ENCODE data around the gene ASB3.

The ASB3 gene

DNA sequence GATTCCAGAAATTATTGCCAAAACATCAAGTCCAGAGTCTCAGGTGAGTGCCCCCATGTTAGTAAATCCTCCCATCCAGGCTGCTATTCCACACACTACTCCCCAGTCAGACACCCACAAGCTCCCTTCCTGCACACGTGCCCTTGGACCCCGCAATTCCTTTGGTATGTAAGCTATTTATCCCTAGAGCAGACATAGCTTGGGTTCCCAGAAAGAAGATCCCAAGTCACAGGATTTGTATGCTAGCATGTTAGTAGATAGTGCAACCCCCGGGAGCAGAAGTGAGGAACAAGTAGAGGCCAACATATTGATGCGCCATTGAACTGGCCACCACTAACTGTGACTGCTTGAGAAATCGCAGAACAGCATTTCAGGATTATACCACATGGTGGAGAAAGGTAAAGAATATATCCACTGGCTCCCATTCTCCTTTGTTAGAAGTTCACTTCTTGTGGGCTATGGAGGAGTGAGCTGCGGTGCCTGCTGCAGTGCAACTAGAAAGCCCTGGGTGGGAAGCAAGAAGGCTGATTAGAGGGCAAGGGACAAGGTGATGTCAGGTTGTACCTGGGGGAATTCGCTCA, 156.6 kb downstream of the ASB3 start:
- DNase-seq (ENCODE audit: insufficient read length, low spot score) (no peak), FAIRE-seq (no peak)
- TF ChIP-seq, protein P1, sequence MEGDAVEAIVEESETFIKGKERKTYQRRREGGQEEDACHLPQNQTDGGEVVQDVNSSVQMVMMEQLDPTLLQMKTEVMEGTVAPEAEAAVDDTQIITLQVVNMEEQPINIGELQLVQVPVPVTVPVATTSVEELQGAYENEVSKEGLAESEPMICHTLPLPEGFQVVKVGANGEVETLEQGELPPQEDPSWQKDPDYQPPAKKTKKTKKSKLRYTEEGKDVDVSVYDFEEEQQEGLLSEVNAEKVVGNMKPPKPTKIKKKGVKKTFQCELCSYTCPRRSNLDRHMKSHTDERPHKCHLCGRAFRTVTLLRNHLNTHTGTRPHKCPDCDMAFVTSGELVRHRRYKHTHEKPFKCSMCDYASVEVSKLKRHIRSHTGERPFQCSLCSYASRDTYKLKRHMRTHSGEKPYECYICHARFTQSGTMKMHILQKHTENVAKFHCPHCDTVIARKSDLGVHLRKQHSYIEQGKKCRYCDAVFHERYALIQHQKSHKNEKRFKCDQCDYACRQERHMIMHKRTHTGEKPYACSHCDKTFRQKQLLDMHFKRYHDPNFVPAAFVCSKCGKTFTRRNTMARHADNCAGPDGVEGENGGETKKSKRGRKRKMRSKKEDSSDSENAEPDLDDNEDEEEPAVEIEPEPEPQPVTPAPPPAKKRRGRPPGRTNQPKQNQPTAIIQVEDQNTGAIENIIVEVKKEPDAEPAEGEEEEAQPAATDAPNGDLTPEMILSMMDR (IDR thresholded peaks at IDR 0.05; ENCODE audit: insufficient read depth, missing control alignments): no peak

DNA sequence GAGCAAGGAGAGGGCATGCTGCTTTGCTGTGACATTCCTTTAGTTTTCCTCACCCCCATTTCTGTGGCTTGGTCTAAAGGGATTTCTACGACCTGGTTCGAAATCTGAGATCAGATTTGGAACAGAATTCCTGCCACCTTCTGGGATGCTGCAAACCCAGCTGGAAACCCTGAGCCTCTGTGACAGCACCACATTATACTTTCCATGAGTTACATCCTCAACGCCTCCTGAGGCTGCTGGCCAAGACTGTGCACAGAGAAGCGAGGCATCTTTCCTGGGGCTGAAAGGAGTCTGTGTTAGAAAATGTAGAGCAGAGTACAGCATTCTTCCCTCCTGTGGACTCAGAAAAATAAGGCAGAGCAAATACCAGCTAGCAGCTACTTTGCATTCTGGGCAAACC, 157.3 kb downstream of the ASB3 start:
- DNase-seq (ENCODE audit: insufficient read length, low spot score): no peak
- FAIRE-seq: no peak
- TF ChIP-seq, protein P1 (IDR thresholded peaks at IDR 0.05; ENCODE audit: insufficient read depth, missing control alignments): no peak

DNA sequence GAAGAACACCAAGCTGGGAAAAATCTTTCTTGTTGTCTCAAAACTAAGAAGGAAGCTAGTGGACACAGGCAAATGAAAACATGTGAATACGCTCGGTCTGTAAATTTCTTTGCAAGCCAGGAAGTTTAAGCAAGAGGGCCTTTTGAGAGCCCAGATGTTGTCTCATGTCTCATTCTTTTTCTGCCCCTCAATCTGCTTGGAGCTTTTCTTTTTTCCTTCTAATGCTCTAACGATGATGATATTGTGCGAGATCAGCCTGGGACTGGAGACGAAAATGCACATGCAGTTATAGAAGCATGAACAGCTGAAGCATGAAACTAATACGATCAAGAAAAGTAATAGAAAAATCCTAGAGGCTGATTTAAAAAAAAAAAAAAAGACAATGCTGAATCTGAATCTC, 157.8 kb downstream of the ASB3 start:
- TF ChIP-seq, protein P1 (IDR thresholded peaks at IDR 0.05; ENCODE audit: insufficient read depth, missing control alignments): no peak
- FAIRE-seq (no peak), DNase-seq (ENCODE audit: insufficient read length, low spot score) (no peak)

DNA sequence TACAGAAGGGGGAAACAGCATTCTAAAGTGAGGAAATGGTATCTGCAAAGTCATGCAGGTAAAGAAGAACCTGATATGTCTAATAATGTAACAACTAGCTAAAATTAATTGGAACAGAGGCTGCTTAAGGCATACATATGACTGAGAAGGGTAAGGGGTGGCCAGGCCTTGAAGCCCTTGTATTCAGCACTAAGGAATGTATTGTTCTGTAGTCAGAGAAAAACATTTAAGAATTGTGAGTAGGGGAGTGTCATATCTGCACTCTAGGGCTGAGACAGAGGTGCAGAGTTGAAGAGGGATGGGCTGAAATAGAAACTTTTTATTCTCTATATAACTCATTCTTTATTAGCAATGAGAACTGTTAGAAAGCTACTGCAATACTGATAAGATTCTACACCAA, 164.6 kb downstream of the ASB3 start:
- DNase-seq (ENCODE audit: insufficient read length, low spot score) (no peak), FAIRE-seq (no peak)
- TF ChIP-seq, protein P1 (IDR thresholded peaks at IDR 0.05; ENCODE audit: insufficient read depth, missing control alignments): no peak

DNA sequence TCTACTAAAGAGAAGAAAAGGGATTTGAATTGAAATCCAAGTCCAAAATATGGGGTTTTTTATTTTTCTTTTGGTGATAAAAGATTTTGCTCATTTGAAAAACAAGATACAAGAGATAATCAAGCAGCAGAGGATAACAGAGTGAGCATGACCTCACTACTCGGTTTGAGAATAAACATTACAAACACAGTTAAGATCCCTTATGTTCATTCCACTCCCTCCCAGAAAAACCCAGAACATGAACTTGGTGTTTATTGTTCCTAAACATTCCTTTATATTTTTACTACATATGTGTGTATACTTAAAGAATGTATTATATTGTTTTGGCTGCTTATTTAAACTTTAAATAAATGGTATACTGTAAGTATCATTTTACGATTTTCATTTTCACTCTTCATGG, 165.8 kb downstream of the ASB3 start:
- TF ChIP-seq, protein P1 (IDR thresholded peaks at IDR 0.05; ENCODE audit: insufficient read depth, missing control alignments): no peak
- DNase-seq (ENCODE audit: insufficient read length, low spot score): no peak
- FAIRE-seq: no peak

Measured in D721Med (cell line).